Endothelial cell of umbilical vein (primary cell): ENCODE measurements around the gene ASB6. TPM values are rescaled to one million over a fixed set of nuclear protein-coding genes. Genes with fewer than 3 reads are reported as not detected.

Experiments
- BruUV-seq: library from RNA; stranded (reverse); fragments of 400-500 nt; replicated peaks from 2 replicates; lab custom pipeline; 2021; lab: Mats Ljungman, UMichigan
- CTCF ChIA-PET: fragments of 300-600, 350-600 bp; sonication (Branson Sonifier 250); formaldehyde crosslinking; loops from one replicate; lab custom pipeline; 2021; ENCODE audit warnings: antibody characterized with exemption, inconsistent platforms; lab: Charles Lee
- POLR2A ChIA-PET: fragments of 300-600, 350-600 bp; sonication (Branson Sonifier 250); formaldehyde crosslinking; loops from one replicate; lab custom pipeline; 2021; ENCODE audit warnings: antibody characterized with exemption, inconsistent platforms; lab: Charles Lee
- DNase-seq: peaks from one replicate; pipeline ENCODE4 v3.0.0-alpha.2; 2011; ENCODE audit warnings: low read depth, low spot score
- FAIRE-seq: peaks from 2 replicates; lab custom pipeline; 2011; peaks lifted over from hg19 to GRCh38; lab: Jason Lieb, UNC
- H2AFZ ChIP-seq: 2 replicates; pipeline ENCODE4 v1.6.0; 2012; ENCODE audit warnings: low read depth, low read length, control low read depth, inconsistent platforms
- H3K27ac ChIP-seq: 2 replicates; pipeline ENCODE4 v1.5.1; 2011; ENCODE audit warnings: low read depth, mild to moderate bottlenecking, control low read depth, low read length, moderate library complexity; ENCODE audit not compliant: insufficient read depth
- H3K27me3 ChIP-seq, 2 experiments: 2 replicates each; pipeline versions ENCODE4 v1.6.0 to v1.6.1; 2011; ENCODE audit warnings: low read length in 2 of 2, mixed read lengths in 1 of 2; ENCODE audit not compliant: control insufficient read depth in 2 of 2, insufficient read depth in 2 of 2
- H3K36me3 ChIP-seq, 2 experiments: 2 replicates in 1 of 2; 3 replicates in 1 of 2; pipeline ENCODE4 v1.5.1; 2011; ENCODE audit warnings: low read length in 2 of 2, mild to moderate bottlenecking in 1 of 2, moderate library complexity in 1 of 2; ENCODE audit not compliant: control insufficient read depth in 2 of 2, insufficient read depth in 2 of 2; ENCODE audit errors: extremely low read depth in 1 of 2
- H3K4me1 ChIP-seq: 3 replicates; pipeline ENCODE4 v1.5.1; 2011; ENCODE audit warnings: mild to moderate bottlenecking, low read length; ENCODE audit not compliant: control insufficient read depth, insufficient read depth; ENCODE audit errors: extremely low read depth
- H3K4me2 ChIP-seq: 2 replicates; pipeline ENCODE4 v1.6.1; 2011; ENCODE audit warnings: low read length, control low read depth, mixed read lengths; ENCODE audit not compliant: insufficient read depth
- H3K4me3 ChIP-seq, 3 experiments: fragments of 200-600 bp in 1 of 3; sonication (generic), shearing (Covaris generic) in 1 of 3; replicated peaks in 1 of 3; 2 replicates each; pipeline ENCODE4 v1.5.1; 2011 to 2016; ENCODE audit warnings: control low read depth in 3 of 3, low read length in 3 of 3, mild to moderate bottlenecking in 2 of 3, inconsistent platforms in 1 of 3, low read depth in 1 of 3, moderate library complexity in 1 of 3; ENCODE audit not compliant: insufficient read depth in 1 of 3
- H3K79me2 ChIP-seq: 2 replicates; pipeline ENCODE4 v1.6.0; 2012; ENCODE audit warnings: low read length, inconsistent platforms; ENCODE audit not compliant: control insufficient read depth, insufficient read depth
- H3K9ac ChIP-seq: replicated peaks from 2 replicates; pipeline ENCODE3; 2011; ENCODE audit warnings: low read length, control low read depth; ENCODE audit not compliant: insufficient read depth; ENCODE audit errors: extremely low read depth
- H3K9me1 ChIP-seq: replicated peaks from 3 replicates; pipeline ENCODE4 v1.6.0; 2011; ENCODE audit warnings: mild to moderate bottlenecking, low read length; ENCODE audit not compliant: control insufficient read depth, insufficient read depth; ENCODE audit errors: extremely low read depth
- H3K9me3 ChIP-seq: replicated peaks from 2 replicates; pipeline ENCODE4 v1.5.1; 2012; ENCODE audit warnings: low read length, inconsistent platforms; ENCODE audit not compliant: control insufficient read depth, insufficient read depth
- H4K20me1 ChIP-seq: replicated peaks from 2 replicates; pipeline ENCODE3; 2011; ENCODE audit warnings: mild to moderate bottlenecking, low read length; ENCODE audit not compliant: control insufficient read depth, insufficient read depth; ENCODE audit errors: extremely low read depth
- EZH2 ChIP-seq: IDR thresholded peaks from 2 replicates; pipeline ENCODE4 v1.6.1; 2012; ENCODE audit warnings: borderline replicate concordance, low read depth, mild to moderate bottlenecking, moderate library complexity, low read length, inconsistent platforms; ENCODE audit not compliant: severe bottlenecking
- FOS ChIP-seq: IDR thresholded peaks from 2 replicates; pipeline ENCODE4 v1.6.1; 2011; ENCODE audit warnings: mild to moderate bottlenecking, low read length, moderate library complexity, borderline replicate concordance; ENCODE audit not compliant: insufficient read depth
- GATA2 ChIP-seq: IDR thresholded peaks from 2 replicates; pipeline ENCODE4 v1.7.0; 2011; ENCODE audit warnings: low read depth, mild to moderate bottlenecking, moderate library complexity, mixed read lengths, low read length; ENCODE audit not compliant: insufficient read length, insufficient read depth
- JUN ChIP-seq: IDR thresholded peaks from 2 replicates; pipeline ENCODE4 v1.6.1; 2011; ENCODE audit warnings: borderline replicate concordance, low read depth; ENCODE audit not compliant: insufficient read length, insufficient read depth
- MYC ChIP-seq: IDR thresholded peaks from one replicate; pipeline ENCODE4 v1.6.1; 2011; ENCODE audit warnings: mild to moderate bottlenecking, low read depth, low read length
- POLR2A ChIP-seq: IDR thresholded peaks from 2 replicates; pipeline ENCODE4 v1.6.1; 2012; ENCODE audit warnings: low read depth, mild to moderate bottlenecking, control low read depth, low read length
- POLR2AphosphoS5 ChIP-seq: IDR thresholded peaks from 2 replicates; pipeline ENCODE4 v1.6.1; 2012; ENCODE audit warnings: low read depth, mild to moderate bottlenecking, control low read depth, low read length, moderate library complexity; ENCODE audit not compliant: insufficient read depth
- dilution Hi-C: fragments of 300-500 bp; cut with MboI; formaldehyde crosslinking; loops from one replicate; pipeline ENCODE4 v1.15.0; 2019; ENCODE audit warnings: low sequenced_read_pairs; ENCODE audit not compliant: extremely low pct_ligation_motif_present
- intact Hi-C: fragments of 100-400 bp; cut with micrococcal nuclease; formaldehyde crosslinking; loops from one replicate; pipeline ENCODE4 v1.10.0; 2022
- polyA plus RNA-seq, 4 experiments: library from polyadenylated mRNA; depleted of rRNA in 3 of 4; stranded (reverse) in 3 of 4; unstranded in 1 of 4; fragments of >200 nt; gene quantifications; 2 replicates each; pipeline versions ENCODE4 v1.2.1 to v1.2.3, GENCODE V29; 2011 to 2012; ENCODE audit warnings: missing spikeins in 1 of 4
- total RNA-seq: library from RNA; stranded (reverse); gene quantifications from 2 replicates; pipeline ENCODE4 v1.2.3, GENCODE V29; 2021
- TF ChIP-seq, protein P1 (sequence below), 2 donors: IDR thresholded peaks; 1 replicate in 1 of 2; 2 replicates in 1 of 2; pipeline ENCODE4 v1.5.1; 2011; ENCODE audit warnings: low read length in 2 of 2, mild to moderate bottlenecking in 2 of 2, moderate library complexity in 2 of 2, control low read depth in 1 of 2, inconsistent platforms in 1 of 2, low read depth in 1 of 2; ENCODE audit not compliant: insufficient read depth in 1 of 2; ENCODE audit errors: extremely low read depth in 1 of 2
- TF ChIP-seq, protein P2 (sequence below): IDR thresholded peaks from 2 replicates; pipeline ENCODE4 v1.6.1; 2011; ENCODE audit not compliant: insufficient read depth, insufficient read length

ASB6 gene
- total and polyA plus RNA-seq, 2 donors (not counting 3 experiments of a cell fraction or from before 2014, with no cell fraction given): 20.3 to 23.8 TPM

DNA sequence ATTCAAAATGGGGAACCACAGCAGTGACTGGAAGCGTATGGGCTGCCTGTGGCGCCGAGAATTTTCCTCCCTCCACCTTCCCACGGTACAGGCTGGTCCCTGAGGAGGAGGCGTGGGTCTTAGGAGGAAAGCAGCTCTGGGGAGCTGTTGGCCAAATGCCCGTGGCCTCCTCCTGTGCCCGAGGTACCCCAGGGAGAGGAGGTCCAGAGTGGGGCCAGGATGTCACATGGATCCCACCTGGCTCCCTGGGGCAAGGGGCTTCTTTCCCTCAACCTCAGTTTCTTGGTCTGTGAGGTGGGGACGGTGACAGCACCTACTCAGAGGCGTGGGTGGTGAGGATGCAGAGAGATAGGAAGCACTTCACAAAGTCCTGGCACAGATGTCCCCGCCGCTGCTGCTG, 40.0 kb upstream of the ASB6 start:
- no peak overlapping the region for H3K27ac ChIP-seq
- H3K79me2 ChIP-seq: no peaks in the 10 kb centered on the region
- no peak overlapping the region for H2AFZ ChIP-seq
- H3K4me2 ChIP-seq: no peak overlapping the region
- no peak overlapping the region for H3K9ac ChIP-seq
- FAIRE-seq: no peak
- ChIA-PET CTCF (interaction anchor here (1.4 kb wide), 1 partner anchor 15 kb away, joined by 3 read pairs; no protein-coding TSS in a partner anchor), POLR2A (no interaction called here)
- dilution Hi-C loops (no loop called here), intact Hi-C loops (no loop called here)
- no peaks in the 10 kb centered on the region for H3K27me3 ChIP-seq
- no peak for DNase-seq
- TF ChIP-seq, protein P1, sequence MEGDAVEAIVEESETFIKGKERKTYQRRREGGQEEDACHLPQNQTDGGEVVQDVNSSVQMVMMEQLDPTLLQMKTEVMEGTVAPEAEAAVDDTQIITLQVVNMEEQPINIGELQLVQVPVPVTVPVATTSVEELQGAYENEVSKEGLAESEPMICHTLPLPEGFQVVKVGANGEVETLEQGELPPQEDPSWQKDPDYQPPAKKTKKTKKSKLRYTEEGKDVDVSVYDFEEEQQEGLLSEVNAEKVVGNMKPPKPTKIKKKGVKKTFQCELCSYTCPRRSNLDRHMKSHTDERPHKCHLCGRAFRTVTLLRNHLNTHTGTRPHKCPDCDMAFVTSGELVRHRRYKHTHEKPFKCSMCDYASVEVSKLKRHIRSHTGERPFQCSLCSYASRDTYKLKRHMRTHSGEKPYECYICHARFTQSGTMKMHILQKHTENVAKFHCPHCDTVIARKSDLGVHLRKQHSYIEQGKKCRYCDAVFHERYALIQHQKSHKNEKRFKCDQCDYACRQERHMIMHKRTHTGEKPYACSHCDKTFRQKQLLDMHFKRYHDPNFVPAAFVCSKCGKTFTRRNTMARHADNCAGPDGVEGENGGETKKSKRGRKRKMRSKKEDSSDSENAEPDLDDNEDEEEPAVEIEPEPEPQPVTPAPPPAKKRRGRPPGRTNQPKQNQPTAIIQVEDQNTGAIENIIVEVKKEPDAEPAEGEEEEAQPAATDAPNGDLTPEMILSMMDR (IDR thresholded peaks at IDR 0.05; ENCODE audit: extremely low read depth in 1 of 2, insufficient read depth in 1 of 2, low read depth in 1 of 2, low read length in 2 of 2): no peak
- no peak for TF ChIP-seq EZH2
- no peak for TF ChIP-seq GATA2
- no peak for TF ChIP-seq POLR2A
- no peak for TF ChIP-seq MYC
- TF ChIP-seq FOS: no peak
- no peaks in the 10 kb centered on the region for H3K9me1 ChIP-seq
- H3K9me3 ChIP-seq: no peaks in the 10 kb centered on the region
- no peak overlapping the region for H3K4me3 ChIP-seq
- no peaks in the 10 kb centered on the region for H3K36me3 ChIP-seq
- no peaks in the 10 kb centered on the region for H4K20me1 ChIP-seq
- no TSS peak for BruUV-seq
- no peaks in the 10 kb centered on the region for H3K4me1 ChIP-seq

DNA sequence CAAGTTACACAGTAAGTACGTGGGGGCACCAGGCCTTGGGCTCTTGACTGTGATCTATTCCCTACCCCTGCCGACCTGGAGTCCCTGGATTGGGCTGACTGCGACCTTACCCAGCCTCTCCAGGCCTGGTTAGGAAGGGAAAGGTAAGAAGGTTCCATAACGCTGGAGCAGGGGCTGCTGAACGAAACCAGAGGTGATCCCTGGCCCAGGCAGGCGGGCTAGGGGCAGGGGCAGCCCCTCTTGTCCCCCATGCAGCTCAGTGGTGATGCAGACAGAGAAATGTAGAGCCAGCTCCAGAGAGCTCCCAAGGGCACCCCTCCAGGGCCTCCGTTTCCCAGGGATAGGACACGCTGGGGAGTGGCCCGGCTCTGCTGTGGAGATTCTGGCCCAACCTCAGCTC, 37.6 kb upstream of the ASB6 start:
- Histone ChIP-seq H3K4me1 (no peaks in the 10 kb centered on the region), H3K27ac (no peak overlapping the region), H2AFZ (no peak overlapping the region), H3K9me3 (no peaks in the 10 kb centered on the region), H3K9ac (no peak overlapping the region), H3K4me3 (no peak overlapping the region), H3K4me2 (no peak overlapping the region), H4K20me1 (no peaks in the 10 kb centered on the region), H3K9me1 (no peaks in the 10 kb centered on the region), H3K36me3 (no peaks in the 10 kb centered on the region), H3K27me3 (peaks cover 0 to 1% of the 10 kb centered on the region in 2 experiments), H3K79me2 (no peaks in the 10 kb centered on the region)
- BruUV-seq: no TSS peak
- ChIA-PET CTCF (no interaction called here), POLR2A (no interaction called here)
- no peak for FAIRE-seq
- no peak for DNase-seq
- intact Hi-C loops (no loop called here), dilution Hi-C loops (no loop called here)
- TF ChIP-seq FOS (no peak), POLR2AphosphoS5 (no peak), MYC (no peak), JUN (no peak), POLR2A (no peak), EZH2 (no peak), GATA2 (no peak)
- TF ChIP-seq, protein P1 (IDR thresholded peaks at IDR 0.05; ENCODE audit: extremely low read depth in 1 of 2, insufficient read depth in 1 of 2, low read depth in 1 of 2, low read length in 2 of 2): no peak
- TF ChIP-seq, protein P2, sequence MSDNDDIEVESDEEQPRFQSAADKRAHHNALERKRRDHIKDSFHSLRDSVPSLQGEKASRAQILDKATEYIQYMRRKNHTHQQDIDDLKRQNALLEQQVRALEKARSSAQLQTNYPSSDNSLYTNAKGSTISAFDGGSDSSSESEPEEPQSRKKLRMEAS: no peak
